Parathyroid adenoma (tissue), 2 donors: Measurements from ENCODE around the gene PNKD.
A peak's percentile ranks its signal among the peaks of the same experiment; 100 is the strongest.

Experiments used
- H2AFZ ChIP-seq: fragments of 300-600 bp; sonication (generic); one replicate; pipeline ENCODE4 v1.7.0; 2017; ENCODE audit warnings: antibody characterized with exemption, mild to moderate bottlenecking
- H3K27ac ChIP-seq: fragments of 300-600 bp; sonication (generic); one replicate; pipeline ENCODE4 v1.7.0; 2017
- H3K27me3 ChIP-seq: fragments of 300-600 bp; sonication (generic); one replicate; pipeline ENCODE4 v1.7.0; 2017; ENCODE audit warnings: low read length; ENCODE audit not compliant: control insufficient read depth, insufficient read depth
- H3K36me3 ChIP-seq: fragments of 300-600 bp; sonication (generic); one replicate; pipeline ENCODE4 v1.7.0; 2017; ENCODE audit warnings: low read length; ENCODE audit not compliant: control insufficient read depth, insufficient read depth
- H3K4me1 ChIP-seq: fragments of 300-600 bp; sonication (generic); one replicate; pipeline ENCODE4 v1.7.0; 2017; ENCODE audit warnings: control low read depth
- H3K4me2 ChIP-seq: fragments of 300-600 bp; sonication (generic); one replicate; pipeline ENCODE4 v1.7.0; 2017; ENCODE audit warnings: low read length
- H3K4me3 ChIP-seq: fragments of 300-600 bp; sonication (generic); one replicate; pipeline ENCODE4 v1.7.0; 2017; ENCODE audit warnings: low read depth, low read length
- H3K79me2 ChIP-seq: fragments of 300-600 bp; sonication (generic); one replicate; pipeline ENCODE4 v1.7.0; 2017; ENCODE audit warnings: control low read depth
- H3K9ac ChIP-seq: fragments of 300-600 bp; sonication (generic); one replicate; pipeline ENCODE4 v1.7.0; 2017; ENCODE audit warnings: mild to moderate bottlenecking
- H3K9me3 ChIP-seq: fragments of 300-600 bp; sonication (generic); one replicate; pipeline ENCODE4 v1.7.0; 2017; ENCODE audit warnings: low read length; ENCODE audit not compliant: control insufficient read depth
- CTCF ChIP-seq: fragments of 300-600 bp; sonication (generic); IDR thresholded peaks from one replicate; pipeline ENCODE4 v1.7.0; 2017; ENCODE audit warnings: antibody characterized with exemption, mild to moderate bottlenecking
- donor health status: primary hyperparathyroidism.

The PNKD gene

GRCh38 chr2:218226903-218227302 lies 43.4 kb upstream of the PNKD start:
- Histone ChIP-seq H2AFZ (no peak overlapping the region), H3K79me2 (peaks cover 21% of the 10 kb centered on the region), H3K27me3 (no peaks in the 10 kb centered on the region), H3K36me3 (no peaks in the 10 kb centered on the region), H3K4me2 (no peak overlapping the region), H3K9ac (no peak overlapping the region), H3K27ac (no peak overlapping the region), H3K4me3 (no peak overlapping the region), H3K9me3 (no peaks in the 10 kb centered on the region), H3K4me1 (peaks cover 9% of the 10 kb centered on the region)
- TF ChIP-seq CTCF: no peak

GRCh38 chr2:218228366-218229090 lies 41.8 kb upstream of the PNKD start:
- no peak overlapping the region for H3K4me2 ChIP-seq
- no peaks in the 10 kb centered on the region for H3K36me3 ChIP-seq
- H3K9me3 ChIP-seq: no peaks in the 10 kb centered on the region
- no peaks in the 10 kb centered on the region for H3K4me1 ChIP-seq
- H2AFZ ChIP-seq: no peak overlapping the region
- H3K9ac ChIP-seq: no peak overlapping the region
- H3K27me3 ChIP-seq: no peaks in the 10 kb centered on the region
- no peak for TF ChIP-seq CTCF
- H3K27ac ChIP-seq: peak overlapping the region; percentile 22
- H3K4me3 ChIP-seq: no peak overlapping the region
- peaks cover 13% of the 10 kb centered on the region for H3K79me2 ChIP-seq

DNA sequence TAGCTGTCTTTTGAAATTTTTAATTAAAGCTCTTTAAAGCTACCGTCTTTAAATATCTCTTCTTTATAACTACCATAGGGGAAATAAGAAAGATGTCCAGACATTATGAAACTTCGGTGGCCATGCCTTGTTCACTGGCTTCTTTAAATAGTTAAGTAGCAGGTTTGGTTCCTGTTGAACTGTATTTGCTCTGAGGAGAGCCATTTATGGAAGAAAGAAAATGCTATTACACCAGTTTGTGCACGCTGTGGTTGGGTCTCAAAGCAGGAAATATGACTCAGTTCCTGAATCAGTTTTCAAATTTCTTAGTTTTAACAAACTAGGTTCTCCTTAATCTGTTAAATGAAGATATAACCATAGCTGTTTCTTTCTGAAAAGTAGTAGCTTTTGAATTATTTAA lies 41.1 kb upstream of the PNKD start:
- Histone ChIP-seq H3K79me2 (peaks cover 13% of the 10 kb centered on the region), H2AFZ (no peak overlapping the region), H3K9ac (no peak overlapping the region), H3K27me3 (no peaks in the 10 kb centered on the region), H3K4me1 (no peaks in the 10 kb centered on the region), H3K27ac (peak overlapping the region; percentile 22), H3K36me3 (no peaks in the 10 kb centered on the region), H3K4me2 (no peak overlapping the region), H3K9me3 (no peaks in the 10 kb centered on the region), H3K4me3 (no peak overlapping the region)
- no peak for TF ChIP-seq CTCF

DNA sequence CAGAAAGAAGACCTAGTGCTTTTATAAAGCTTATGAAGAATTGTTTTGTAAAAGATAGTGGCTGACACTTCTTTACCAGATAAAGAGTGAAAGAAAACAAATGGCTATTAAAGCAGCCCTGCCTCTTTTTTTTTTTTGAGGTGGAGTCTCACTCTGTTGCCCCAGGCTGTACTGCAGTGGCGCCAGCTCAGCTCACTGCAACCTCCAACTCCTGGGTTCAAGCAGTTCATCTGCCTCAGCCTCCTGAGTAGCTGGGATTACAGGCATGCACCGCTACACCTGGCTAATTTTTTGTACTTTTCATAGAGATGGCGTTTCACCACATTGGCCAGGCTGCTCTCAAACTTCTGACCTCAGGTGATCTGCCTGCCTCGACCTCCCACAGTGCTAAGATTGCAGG lies 40.5 kb upstream of the PNKD start:
- H3K36me3 ChIP-seq: no peaks in the 10 kb centered on the region
- no peak overlapping the region for H3K9ac ChIP-seq
- H2AFZ ChIP-seq: no peak overlapping the region
- H3K27me3 ChIP-seq: no peaks in the 10 kb centered on the region
- no peaks in the 10 kb centered on the region for H3K4me1 ChIP-seq
- no peak overlapping the region for H3K4me2 ChIP-seq
- H3K79me2 ChIP-seq: peaks cover 10% of the 10 kb centered on the region
- TF ChIP-seq CTCF: no peak
- no peaks in the 10 kb centered on the region for H3K9me3 ChIP-seq
- no peak overlapping the region for H3K27ac ChIP-seq
- no peak overlapping the region for H3K4me3 ChIP-seq

DNA sequence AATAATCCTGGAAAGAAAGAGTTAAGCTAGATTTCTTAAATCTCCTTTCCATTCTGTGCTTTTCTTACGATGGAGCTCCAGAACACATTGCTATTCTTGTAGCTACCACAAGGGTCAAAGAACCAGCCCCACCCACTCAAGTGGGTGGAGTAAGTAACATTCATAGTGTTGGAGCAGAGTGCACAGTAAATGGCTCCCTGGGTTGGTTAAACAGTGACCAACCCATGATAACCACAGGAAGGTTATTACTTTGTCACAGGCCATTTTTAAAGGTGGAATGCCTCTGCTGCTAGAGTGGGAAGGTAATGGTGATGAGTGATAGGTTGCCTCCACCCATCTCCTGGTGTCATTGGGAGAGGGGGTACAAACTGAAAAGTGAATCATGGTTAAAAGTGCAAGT lies 39.4 kb upstream of the PNKD start:
- Histone ChIP-seq H3K79me2 (peaks cover 10% of the 10 kb centered on the region), H3K36me3 (no peaks in the 10 kb centered on the region), H2AFZ (no peak overlapping the region), H3K27me3 (no peaks in the 10 kb centered on the region), H3K27ac (no peak overlapping the region), H3K4me1 (no peaks in the 10 kb centered on the region), H3K4me2 (no peak overlapping the region), H3K4me3 (no peak overlapping the region), H3K9me3 (no peaks in the 10 kb centered on the region), H3K9ac (no peak overlapping the region)
- TF ChIP-seq CTCF: no peak
